Body of pancreas (tissue), 4 donors: Measurements from ENCODE around the gene PISD. TPM values are rescaled to one million over a fixed set of nuclear protein-coding genes. Genes with fewer than 3 reads are reported as not detected.
A peak's percentile ranks its signal among the peaks of the same experiment; 100 is the strongest.

Experiments
- ATAC-seq: fragments of 150-250 bp; one replicate; pipeline ENCODE4 v1.9.1; 2016
- DNase-seq, 4 donors: peaks; one replicate each; pipeline ENCODE4 v3.0.0-alpha.2; 2019
- H3K27ac ChIP-seq, 4 donors: fragments of 200-600 bp; sonication (generic); 1 replicate in 3 of 4; 2 replicates in 1 of 4; pipeline versions ENCODE4 v1.5.1 to v1.6.1; 2016 to 2019; ENCODE audit warnings: mild to moderate bottlenecking in 1 of 4, mixed read lengths in 1 of 4, moderate library complexity in 1 of 4
- H3K27me3 ChIP-seq, 2 donors: fragments of 200-600 bp; sonication (generic); one replicate each; pipeline ENCODE4 v1.6.0; 2016; ENCODE audit warnings: mild to moderate bottlenecking in 1 of 2
- H3K36me3 ChIP-seq, 2 donors: fragments of 200-600 bp; sonication (generic); replicated peaks in 1 of 2; 2 replicates each; pipeline ENCODE4 v1.5.1; 2016; ENCODE audit warnings: low read depth in 2 of 2; ENCODE audit not compliant: insufficient read depth in 1 of 2
- H3K4me1 ChIP-seq: fragments of 200-600 bp; sonication (generic); one replicate; pipeline ENCODE4 v1.6.0; 2016
- H3K4me3 ChIP-seq, 2 donors: fragments of 200-600 bp; sonication (generic); 1 replicate in 1 of 2; 2 replicates in 1 of 2; pipeline ENCODE4 v1.5.1; 2016 to 2019
- H3K9me3 ChIP-seq, 3 donors: fragments of 200-600 bp; sonication (generic); 1 replicate in 2 of 3; 2 replicates in 1 of 3; pipeline ENCODE4 v1.5.1; 2016
- CTCF ChIP-seq, 7 experiments: fragments of 450-650 bp in 4 of 7; fragments of 200-600 bp in 3 of 7; sonication (generic) in 3 of 7; IDR thresholded peaks; one replicate each; pipeline ENCODE4 v1.5.1; 2016 to 2019; ENCODE audit warnings: antibody characterized with exemption in 7 of 7
- POLR2A ChIP-seq, 3 donors: fragments of 450-650 bp; IDR thresholded peaks; one replicate each; pipeline ENCODE4 v1.6.1; 2016; ENCODE audit warnings: antibody characterized with exemption in 3 of 3, mild to moderate bottlenecking in 2 of 3
- WGBS, 2 donors: methylation state at CpG; one replicate each; pipeline ENCODE4 v1.1.5; 2017; 5-methylcytosine and 5-hydroxymethylcytosine counted together
- intact Hi-C: fragments of 100-400 bp; cut with DNase I; formaldehyde crosslinking; loops from one replicate; pipeline ENCODE4 v1.15.1; 2023
- total RNA-seq, 2 donors: library from RNA; depleted of rRNA; stranded (reverse); fragments of >200 nt; gene quantifications; one replicate each; pipeline ENCODE4 v1.1.0, GENCODE V29; 2016

The PISD gene
- total RNA-seq, 2 donors from 2014 or later: 22.3 to 31.3 TPM

- intact Hi-C loops: no loop called here
- DNase-seq (peak in 3 of 4 donors; percentile 55 to 71 (median 58)), ATAC-seq (no peak)
- 80 to 81% methylated on average over 12 to 13 of the region's 13 CpGs for WGBS, 2 donors
- Histone ChIP-seq H3K9me3 (no peaks in the 10 kb centered on the region), H3K4me3 (no peak overlapping the region), H3K4me1 (peaks cover 32% of the 10 kb centered on the region), H3K27ac (peak overlapping the region in 3 of 4 donors; percentile 41 to 56 (median 52)), H3K27me3 (no peaks in the 10 kb centered on the region), H3K36me3 (no peaks in the 10 kb centered on the region)
- TF ChIP-seq POLR2A (IDR thresholded peaks at IDR 0.05): no peak
- TF ChIP-seq CTCF (IDR thresholded peaks at IDR 0.05): no peak
Measured at GRCh38 chr22:31635638-31636306, 26.2 kb downstream of the PISD start.

- Histone ChIP-seq H3K27ac (peak overlapping the region; percentile 2 to 91 (median 84)), H3K4me1 (peaks cover 72% of the 10 kb centered on the region), H3K36me3 (no peaks in the 10 kb centered on the region), H3K9me3 (no peaks in the 10 kb centered on the region), H3K27me3 (no peaks in the 10 kb centered on the region), H3K4me3 (no peak overlapping the region)
- no peak for DNase-seq
- no peak for TF ChIP-seq POLR2A (IDR thresholded peaks at IDR 0.05)
- WGBS, 2 donors: 83% methylated on average over 1 to 9 of the region's 9 CpGs
- ATAC-seq: no peak
- intact Hi-C loops: no loop called here
Measured at GRCh38 chr22:31631436-31631835, 30.6 kb downstream of the PISD start.

- intact Hi-C loops: no loop called here
- H3K4me3 ChIP-seq: peak overlapping the region; percentile 69 to 80
- peaks cover 73% of the 10 kb centered on the region for H3K4me1 ChIP-seq
- H3K36me3 ChIP-seq: no peaks in the 10 kb centered on the region
- no peaks in the 10 kb centered on the region for H3K27me3 ChIP-seq
- peak; percentile 71 for ATAC-seq
- peak overlapping the region; percentile 52 to 91 (median 84) for H3K27ac ChIP-seq
- WGBS, 2 donors: 0 to 1% methylated on average over 4 to 65 of the region's 65 CpGs
- TF ChIP-seq CTCF (IDR thresholded peaks at IDR 0.05) (no peak), POLR2A (IDR thresholded peaks at IDR 0.05) (peak in 2 of 3 donors; percentile 63 to 64)
- H3K9me3 ChIP-seq: no peaks in the 10 kb centered on the region
- peak; percentile 74 to 84 (median 80) for DNase-seq
Measured at GRCh38 chr22:31630331-31631329, 31.4 kb downstream of the PISD start.

GRCh38 chr22:31629741-31630184, 32.3 kb downstream of the PISD start:
- no peak for ATAC-seq

More at GRCh38 chr22:31629741-31630184, 32.3 kb downstream of the PISD start:
- peak overlapping the region; percentile 52 to 91 (median 84) for H3K27ac ChIP-seq
- peaks cover 73% of the 10 kb centered on the region for H3K4me1 ChIP-seq
- H3K36me3 ChIP-seq: no peaks in the 10 kb centered on the region
- intact Hi-C loops: no loop called here
- no peaks in the 10 kb centered on the region for H3K9me3 ChIP-seq
- H3K27me3 ChIP-seq: no peaks in the 10 kb centered on the region
- 29 to 76% methylated on average over 3 to 14 of the region's 14 CpGs for WGBS, 2 donors
- TF ChIP-seq POLR2A (IDR thresholded peaks at IDR 0.05) (no peak), CTCF (IDR thresholded peaks at IDR 0.05) (no peak)
- no peak for DNase-seq
- peak overlapping the region; percentile 69 to 80 for H3K4me3 ChIP-seq
